GM18507 (cell line): ENCODE data around the gene ZNF613.
"Not testable (repeated sequence)": the region's sequence is repeated elsewhere in the genome, so short reads cannot be mapped to it uniquely, and the experiment has no call there.

Experiments used
- DNase-seq: peaks from one replicate; pipeline ENCODE4 v3.0.0; 2011; ENCODE audit warnings: low read depth; ENCODE audit not compliant: insufficient read length; ENCODE audit errors: extremely low spot score
- FAIRE-seq: peaks from 2 replicates; lab custom pipeline; 2011; peaks lifted over from hg19 to GRCh38; lab: Jason Lieb, UNC

The ZNF613 gene

GRCh38 chr19:51926784-51927741, at the start of gene ZNF613:
ZNF613 (plus strand) TSS chr19:51927472; CDS start chr19:51936221, 8,749 bp downstream.
- peak; percentile 79 for DNase-seq
- peak; percentile 95 for FAIRE-seq

- no peak for FAIRE-seq
- DNase-seq = no peak
Measured at GRCh38 chr19:51882518-51882917, 44.8 kb upstream of the ZNF613 start.

- FAIRE-seq (no peak), DNase-seq (no peak)
Measured at GRCh38 chr19:51884713-51885112, 42.6 kb upstream of the ZNF613 start.

GRCh38 chr19:51887522-51888498, 39.5 kb upstream of the ZNF613 start, which contains the start of gene ZNF577:
ZNF577 (minus strand) TSS chr19:51887951; CDS start chr19:51880382, 7,569 bp downstream.
- FAIRE-seq = no peak
- DNase-seq = no peak

GRCh38 chr19:51889934-51890333, 37.3 kb upstream of the ZNF613 start:
- DNase-seq (no peak), FAIRE-seq (no peak)

GRCh38 chr19:51891193-51891747, 36.0 kb upstream of the ZNF613 start:
- DNase-seq (no peak), FAIRE-seq (no peak)

- FAIRE-seq = no peak
- no peak for DNase-seq
Measured at GRCh38 chr19:51901860-51902259, 25.4 kb upstream of the ZNF613 start.

GRCh38 chr19:51903192-51903591, 24.1 kb upstream of the ZNF613 start:
- DNase-seq = no peak
- FAIRE-seq = no peak

- DNase-seq (peak; percentile 77), FAIRE-seq (peak; percentile 83)
Measured at GRCh38 chr19:51904331-51905165, 22.7 kb upstream of the ZNF613 start, which contains the start of gene ZNF649. ZNF649 (minus strand) TSS chr19:51905017; CDS start chr19:51900107, 4,910 bp downstream.

GRCh38 chr19:51905206-51905605, 22.1 kb upstream of the ZNF613 start:
- no peak for FAIRE-seq
- no peak for DNase-seq

GRCh38 chr19:51905639-51906038, 21.6 kb upstream of the ZNF613 start:
- DNase-seq, FAIRE-seq: not testable (repeated sequence)

GRCh38 chr19:51906108-51906507, 21.2 kb upstream of the ZNF613 start:
- FAIRE-seq, DNase-seq: not testable (repeated sequence)

GRCh38 chr19:51907981-51908380, 19.3 kb upstream of the ZNF613 start:
- DNase-seq = not testable (repeated sequence)

GRCh38 chr19:51915324-51915867, 11.9 kb upstream of the ZNF613 start:
- DNase-seq = no peak
- no peak for FAIRE-seq

More at GRCh38 chr19:51907981-51908380, 19.3 kb upstream of the ZNF613 start:
- not testable (repeated sequence) for FAIRE-seq

- no peak for DNase-seq
- no peak for FAIRE-seq
Measured at GRCh38 chr19:51916167-51916566, 11.1 kb upstream of the ZNF613 start.

- DNase-seq (no peak), FAIRE-seq (no peak)
Measured at GRCh38 chr19:51919606-51920005, 7.7 kb upstream of the ZNF613 start.

- DNase-seq (no peak), FAIRE-seq (no peak)
Measured at GRCh38 chr19:51921949-51922348, 5.3 kb upstream of the ZNF613 start.

GRCh38 chr19:51926426-51926783, 867 bp upstream of the ZNF613 start:
- no peak for FAIRE-seq
- DNase-seq = no peak
